IMR-90 (cell line): ENCODE measurements around the gene STEAP1. TPM values are rescaled to one million over a fixed set of nuclear protein-coding genes. Genes with fewer than 3 reads are reported as not detected.
"Not testable (repeated sequence)": the region's sequence is repeated elsewhere in the genome, so short reads cannot be mapped to it uniquely, and the experiment has no call there.

ENCODE experiments used
- ATAC-seq: fragments of 200-7000 bp; cut with Tn5 transposase; 2 replicates; pipeline ENCODE4 v1.9.1; 2020; ENCODE audit warnings: low read depth, mild to moderate bottlenecking, moderate library complexity
- BruUV-seq: library from RNA; stranded (reverse); fragments of 400-500 nt; replicated peaks from 2 replicates; lab custom pipeline; 2021; lab: Mats Ljungman, UMichigan
- CTCF ChIA-PET: fragments of 300-600 bp; formaldehyde crosslinking; extraction: SDS; loops from one replicate; lab custom pipeline; 2021; ENCODE audit warnings: antibody characterized with exemption; lab: Yijun Ruan, JAX
- POLR2A ChIA-PET: fragments of 300-600 bp; sonication (Branson Sonifier 250); formaldehyde crosslinking; loops from one replicate; lab custom pipeline; 2022; ENCODE audit warnings: antibody characterized with exemption; ENCODE audit not compliant: unreplicated experiment; lab: Charles Lee
- DNase-seq: peaks from one replicate; pipeline ENCODE4 v3.0.0; 2013
- H2AFZ ChIP-seq: replicated peaks from 2 replicates; pipeline ENCODE3; 2013; ENCODE audit warnings: low read length, mild to moderate bottlenecking; ENCODE audit not compliant: poor library complexity
- H2AK5ac ChIP-seq: 2 replicates; pipeline ENCODE4 v1.6.1; 2013; ENCODE audit warnings: low read depth, low read length, inconsistent platforms
- H2AK9ac ChIP-seq: replicated peaks from 2 replicates; pipeline ENCODE3; 2013; ENCODE audit warnings: mild to moderate bottlenecking, low read depth, low read length, moderate library complexity; ENCODE audit not compliant: poor library complexity
- H2BK120ac ChIP-seq: 2 replicates; pipeline ENCODE4 v1.6.1; 2013; ENCODE audit warnings: low read depth, low read length, inconsistent platforms
- H2BK15ac ChIP-seq: 3 replicates; pipeline ENCODE4 v1.6.1; 2013; ENCODE audit warnings: low read depth, low read length, inconsistent platforms
- H2BK20ac ChIP-seq: 2 replicates; pipeline ENCODE4 v1.6.1; 2013; ENCODE audit warnings: low read depth, mild to moderate bottlenecking, inconsistent platforms, low read length, moderate library complexity
- H2BK5ac ChIP-seq: 2 replicates; pipeline ENCODE4 v1.6.1; 2013; ENCODE audit warnings: mild to moderate bottlenecking, low read depth, low read length, inconsistent platforms; ENCODE audit not compliant: poor library complexity, severe bottlenecking
- H3K14ac ChIP-seq: replicated peaks from 2 replicates; pipeline ENCODE4 v1.6.1; 2013; ENCODE audit warnings: low read depth, low read length, inconsistent platforms
- H3K18ac ChIP-seq: 2 replicates; pipeline ENCODE4 v1.6.1; 2013; ENCODE audit warnings: low read depth, low read length, control low read depth
- H3K23ac ChIP-seq: 2 replicates; pipeline ENCODE4 v1.6.1; 2013; ENCODE audit warnings: low read depth, low read length, inconsistent platforms
- H3K27ac ChIP-seq: 2 replicates; pipeline ENCODE4 v1.5.1; 2013; ENCODE audit warnings: mild to moderate bottlenecking, control low read depth, low read length; ENCODE audit not compliant: insufficient read depth
- H3K27me3 ChIP-seq: 2 replicates; pipeline ENCODE4 v1.6.1; 2013; ENCODE audit warnings: low read length; ENCODE audit not compliant: control insufficient read depth, insufficient read depth
- H3K36me3 ChIP-seq: 2 replicates; pipeline ENCODE4 v1.6.1; 2013; ENCODE audit warnings: low read length, mixed read lengths; ENCODE audit not compliant: control insufficient read depth, insufficient read depth
- H3K4ac ChIP-seq: 2 replicates; pipeline ENCODE4 v1.6.1; 2013; ENCODE audit warnings: low read depth, low read length, inconsistent platforms
- H3K4me1 ChIP-seq: 2 replicates; pipeline ENCODE4 v1.6.1; 2013; ENCODE audit warnings: low read length, mixed read lengths; ENCODE audit not compliant: control insufficient read depth, insufficient read depth
- H3K4me2 ChIP-seq: 2 replicates; pipeline ENCODE4 v1.6.1; 2013; ENCODE audit warnings: low read depth, mild to moderate bottlenecking, control low read depth, low read length, moderate library complexity
- H3K4me3 ChIP-seq: 2 replicates; pipeline ENCODE4 v1.5.1; 2013; ENCODE audit warnings: low read depth, mild to moderate bottlenecking, control low read depth, low read length, moderate library complexity; ENCODE audit not compliant: insufficient read depth
- H3K56ac ChIP-seq: 2 replicates; pipeline ENCODE4 v1.6.1; 2013; ENCODE audit warnings: low read length, inconsistent platforms; ENCODE audit not compliant: insufficient read depth; ENCODE audit errors: extremely low read depth
- H3K79me1 ChIP-seq, 2 experiments: 2 replicates each; pipeline ENCODE4 v1.6.1; 2013; ENCODE audit warnings: low read length in 2 of 2, inconsistent platforms in 1 of 2, low read depth in 1 of 2
- H3K9ac ChIP-seq: 2 replicates; pipeline ENCODE4 v1.6.1; 2013; ENCODE audit warnings: low read depth, low read length, control low read depth
- H3K9me1 ChIP-seq: 2 replicates; pipeline ENCODE4 v1.6.1; 2013; ENCODE audit warnings: low read length, inconsistent platforms; ENCODE audit not compliant: insufficient read depth
- H3K9me3 ChIP-seq: 2 replicates; pipeline ENCODE4 v1.6.1; 2013; ENCODE audit warnings: low read length; ENCODE audit not compliant: control insufficient read depth, insufficient read depth
- H4K20me1 ChIP-seq: 2 replicates; pipeline ENCODE4 v1.6.1; 2013; ENCODE audit warnings: low read length, inconsistent platforms; ENCODE audit not compliant: insufficient read depth
- H4K5ac ChIP-seq: 2 replicates; pipeline ENCODE4 v1.6.1; 2013; ENCODE audit warnings: mild to moderate bottlenecking, low read depth, low read length, control low read depth
- H4K8ac ChIP-seq, 2 experiments: 2 replicates each; pipeline ENCODE4 v1.6.1; 2013; ENCODE audit warnings: low read depth in 2 of 2, low read length in 2 of 2, control low read depth in 1 of 2, inconsistent platforms in 1 of 2
- H4K91ac ChIP-seq: 2 replicates; pipeline ENCODE4 v1.6.1; 2013; ENCODE audit warnings: low read depth, low read length, inconsistent platforms; ENCODE audit not compliant: insufficient read depth
- CTCF ChIP-seq: conservative IDR thresholded peaks from 2 replicates; pipeline ENCODE4 v1.5.1; 2012; ENCODE audit warnings: mild to moderate bottlenecking, low read depth, low read length, improper control_type of control experiment
- RAD21 ChIP-seq: IDR thresholded peaks from 2 replicates; pipeline ENCODE4 v1.6.1; 2012; ENCODE audit warnings: low read length, improper control_type of control experiment
- SMC3 ChIP-seq: fragments of 150-350 bp; IDR thresholded peaks from 2 replicates; pipeline ENCODE4 v1.6.1; 2016; ENCODE audit warnings: low read depth, mild to moderate bottlenecking, antibody characterized with exemption, low read length, moderate library complexity
- dilution Hi-C: fragments of 300-500 bp; cut with HindIII; formaldehyde crosslinking; loops from one replicate; pipeline ENCODE4 v1.14.3; 2018; ENCODE audit warnings: low sequenced_read_pairs; ENCODE audit not compliant: unreplicated experiment
- in situ Hi-C: fragments of 300-500 bp; cut with MboI; formaldehyde crosslinking; loops from 3 replicates; pipeline ENCODE4 v1.14.3; 2019; ENCODE audit warnings: low sequenced_read_pairs, inconsistent platforms, mixed read lengths
- intact Hi-C: fragments of 100-400 bp; cut with micrococcal nuclease; formaldehyde crosslinking; loops from 2 replicates; pipeline ENCODE4 v1.10.0; 2022
- polyA plus RNA-seq, 3 experiments: library from polyadenylated mRNA; depleted of rRNA; stranded (reverse); fragments of >200 nt; gene quantifications; 2 replicates each; pipeline ENCODE4 v1.2.3, GENCODE V29; 2012; ENCODE audit warnings: low replicate concordance in 1 of 3
- total RNA-seq: library from RNA; depleted of rRNA; stranded (reverse); fragments of >200 nt; gene quantifications from 2 replicates; pipeline ENCODE4 v1.2.3, GENCODE V29; 2012

The STEAP1 gene
- total and polyA plus RNA-seq, 2 of the 4 experiments (the other 2 are of a cell fraction): 3.9 to 5.2 TPM

GRCh38 chr7:90149428-90149827 lies 4.8 kb upstream of the STEAP1 start:
- H2BK120ac ChIP-seq, H3K9me3 ChIP-seq, H3K4me3 ChIP-seq, H3K14ac ChIP-seq, ATAC-seq, H3K4me2 ChIP-seq, H3K18ac ChIP-seq, POLR2A ChIA-PET, in situ Hi-C loops, intact Hi-C loops, H3K27ac ChIP-seq, dilution Hi-C loops, DNase-seq, H2BK15ac ChIP-seq, H3K36me3 ChIP-seq, H3K9me1 ChIP-seq, BruUV-seq, H3K79me1 ChIP-seq, H2AK5ac ChIP-seq, H4K20me1 ChIP-seq, H2BK20ac ChIP-seq, CTCF ChIA-PET, H3K9ac ChIP-seq, H3K27me3 ChIP-seq, H3K56ac ChIP-seq, H3K4me1 ChIP-seq, H2BK5ac ChIP-seq, H3K4ac ChIP-seq, H2AFZ ChIP-seq, H4K5ac ChIP-seq, H4K91ac ChIP-seq, H3K23ac ChIP-seq, H4K8ac ChIP-seq, H2AK9ac ChIP-seq: not testable (repeated sequence)
- TF ChIP-seq RAD21 (peak; percentile 16; the same call in 1 of the 2 replicates), CTCF (peak; percentile 41), SMC3 (0 out of 2 replicates have a peak, but pooled peaks have one; percentile 7)
